Neural cell (in vitro differentiated cells): ENCODE measurements around the gene TM9SF2. TPM values are rescaled to one million over a fixed set of nuclear protein-coding genes. Genes with fewer than 3 reads are reported as not detected.

Source experiments
- H2AFZ ChIP-seq: fragments of 200-600, 300-800 bp; sonication (generic), shearing (Covaris generic); 2 replicates; pipeline ENCODE4 v1.6.0; 2014; ENCODE audit warnings: low read depth, mild to moderate bottlenecking, antibody characterized with exemption, low read length, moderate library complexity
- H3F3A ChIP-seq: fragments of 200-600 bp; shearing (Covaris generic); 2 replicates; pipeline ENCODE4 v1.6.1; 2016; ENCODE audit warnings: mild to moderate bottlenecking, moderate library complexity, mixed read lengths, antibody characterized with exemption, low read length; ENCODE audit not compliant: insufficient read depth, poor library complexity, severe bottlenecking
- H3K27ac ChIP-seq: fragments of 200-600, 300-800 bp; sonication (generic), shearing (Covaris generic); 2 replicates; pipeline ENCODE4 v1.5.1; 2014; ENCODE audit warnings: mild to moderate bottlenecking, low read length, moderate library complexity
- H3K27me3 ChIP-seq: fragments of 300-800, 200-600 bp; sonication (generic), shearing (Covaris generic); 2 replicates; pipeline ENCODE4 v1.6.0; 2014; ENCODE audit warnings: mild to moderate bottlenecking, low read depth, low read length, moderate library complexity; ENCODE audit not compliant: insufficient read depth
- H3K36me3 ChIP-seq: fragments of 300-800, 200-600 bp; sonication (generic), shearing (Covaris generic); 2 replicates; pipeline ENCODE4 v1.5.1; 2014; ENCODE audit warnings: mild to moderate bottlenecking, antibody characterized with exemption, low read length, moderate library complexity; ENCODE audit not compliant: insufficient read depth
- H3K4me2 ChIP-seq: fragments of 300-800, 200-600 bp; sonication (generic), shearing (Covaris generic); 2 replicates; pipeline ENCODE4 v1.6.0; 2014; ENCODE audit warnings: mild to moderate bottlenecking, low read length
- H3K4me3 ChIP-seq: fragments of 300-800, 200-600 bp; sonication (generic), shearing (Covaris generic); 2 replicates; pipeline ENCODE4 v1.5.1; 2014; ENCODE audit warnings: mild to moderate bottlenecking, low read length, moderate library complexity
- H3K79me2 ChIP-seq: fragments of 200-600 bp; shearing (Covaris generic); replicated peaks from 2 replicates; pipeline ENCODE4 v1.6.0; 2014; ENCODE audit warnings: mild to moderate bottlenecking, low read length, moderate library complexity; ENCODE audit not compliant: insufficient read depth
- H3K9ac ChIP-seq: fragments of 300-800, 200-600 bp; sonication (generic), shearing (Covaris generic); 2 replicates; pipeline ENCODE4 v1.6.1; 2016; ENCODE audit warnings: mild to moderate bottlenecking, low read length, mixed read lengths
- H3K9me2 ChIP-seq: fragments of 200-600 bp; shearing (Covaris generic); 2 replicates; pipeline ENCODE4 v1.6.1; 2016; ENCODE audit warnings: mild to moderate bottlenecking, low read length, mixed read lengths; ENCODE audit not compliant: insufficient read depth
- H3K9me3 ChIP-seq: fragments of 200-600, 300-800 bp; sonication (generic), shearing (Covaris generic); 2 replicates; pipeline ENCODE4 v1.6.1; 2016; ENCODE audit warnings: mild to moderate bottlenecking, mixed run types, low read length, moderate library complexity, mixed read lengths
- H4K20me1 ChIP-seq: fragments of 200-600 bp; shearing (Covaris generic); 2 replicates; pipeline ENCODE4 v1.6.1; 2016; ENCODE audit warnings: mild to moderate bottlenecking, mixed run types; ENCODE audit not compliant: insufficient read depth
- EP300 ChIP-seq: fragments of 450-650 bp; conservative IDR thresholded peaks from 2 replicates; pipeline ENCODE4 v1.6.1; 2014; ENCODE audit warnings: antibody characterized with exemption, mild to moderate bottlenecking, moderate library complexity; ENCODE audit not compliant: poor library complexity, severe bottlenecking
- EZH2 ChIP-seq: fragments of 200-600, 300-800 bp; shearing (Covaris generic), sonication (generic); IDR thresholded peaks from 2 replicates; pipeline ENCODE4 v1.6.1; 2014; ENCODE audit warnings: antibody characterized with exemption, low read length, borderline replicate concordance, mild to moderate bottlenecking; ENCODE audit not compliant: insufficient read depth, poor library complexity, severe bottlenecking
- MXI1 ChIP-seq: fragments of 450-650 bp; conservative IDR thresholded peaks from 2 replicates; pipeline ENCODE4 v1.6.1; 2014; ENCODE audit warnings: antibody characterized with exemption, mild to moderate bottlenecking; ENCODE audit not compliant: poor library complexity, severe bottlenecking
- POLR2AphosphoS5 ChIP-seq: IDR thresholded peaks from 2 replicates; pipeline ENCODE4 v1.6.1; 2012
- RAD21 ChIP-seq: fragments of 450-650 bp; conservative IDR thresholded peaks from 2 replicates; pipeline ENCODE4 v1.6.1; 2014; ENCODE audit warnings: antibody characterized with exemption, mild to moderate bottlenecking, moderate library complexity
- SMC3 ChIP-seq: fragments of 450-650 bp; conservative IDR thresholded peaks from 2 replicates; pipeline ENCODE4 v1.6.1; 2014; ENCODE audit warnings: antibody characterized with exemption, mild to moderate bottlenecking, moderate library complexity; ENCODE audit not compliant: poor library complexity
- TAF1 ChIP-seq: IDR thresholded peaks from 2 replicates; pipeline ENCODE4 v1.6.1; 2012; ENCODE audit warnings: low read depth
- polyA plus RNA-seq: library from polyadenylated mRNA; depleted of rRNA; stranded (reverse); fragments of >200 nt; gene quantifications from 2 replicates; pipeline ENCODE4 v1.2.3, GENCODE V29; 2014
- TF ChIP-seq, protein P1 (sequence below): IDR thresholded peaks from 2 replicates; pipeline ENCODE4 v1.6.1; 2012; ENCODE audit warnings: borderline replicate concordance
- TF ChIP-seq, protein P2 (sequence below): fragments of 450-650 bp; IDR thresholded peaks from 2 replicates; pipeline ENCODE4 v1.5.1; 2014; ENCODE audit warnings: antibody characterized with exemption, mild to moderate bottlenecking, moderate library complexity; ENCODE audit not compliant: poor library complexity, severe bottlenecking

The TM9SF2 gene
- polyA plus RNA-seq, 1 donor from 2014 or later: 128 TPM

GRCh38 chr13:99585609-99586008 lies 84.3 kb downstream of the TM9SF2 start:
- Histone ChIP-seq H3K9me3 (no peaks in the 10 kb centered on the region), H3F3A (no peaks in the 10 kb centered on the region), H3K36me3 (no peaks in the 10 kb centered on the region), H3K27ac (no peak overlapping the region), H3K79me2 (no peaks in the 10 kb centered on the region), H3K4me2 (no peak overlapping the region), H3K27me3 (no peaks in the 10 kb centered on the region), H2AFZ (no peak overlapping the region), H4K20me1 (no peaks in the 10 kb centered on the region), H3K4me3 (no peak overlapping the region), H3K9ac (no peak overlapping the region), H3K9me2 (no peaks in the 10 kb centered on the region)
- no peak for TF ChIP-seq RAD21
- TF ChIP-seq POLR2AphosphoS5: no peak
- TF ChIP-seq, protein P1, sequence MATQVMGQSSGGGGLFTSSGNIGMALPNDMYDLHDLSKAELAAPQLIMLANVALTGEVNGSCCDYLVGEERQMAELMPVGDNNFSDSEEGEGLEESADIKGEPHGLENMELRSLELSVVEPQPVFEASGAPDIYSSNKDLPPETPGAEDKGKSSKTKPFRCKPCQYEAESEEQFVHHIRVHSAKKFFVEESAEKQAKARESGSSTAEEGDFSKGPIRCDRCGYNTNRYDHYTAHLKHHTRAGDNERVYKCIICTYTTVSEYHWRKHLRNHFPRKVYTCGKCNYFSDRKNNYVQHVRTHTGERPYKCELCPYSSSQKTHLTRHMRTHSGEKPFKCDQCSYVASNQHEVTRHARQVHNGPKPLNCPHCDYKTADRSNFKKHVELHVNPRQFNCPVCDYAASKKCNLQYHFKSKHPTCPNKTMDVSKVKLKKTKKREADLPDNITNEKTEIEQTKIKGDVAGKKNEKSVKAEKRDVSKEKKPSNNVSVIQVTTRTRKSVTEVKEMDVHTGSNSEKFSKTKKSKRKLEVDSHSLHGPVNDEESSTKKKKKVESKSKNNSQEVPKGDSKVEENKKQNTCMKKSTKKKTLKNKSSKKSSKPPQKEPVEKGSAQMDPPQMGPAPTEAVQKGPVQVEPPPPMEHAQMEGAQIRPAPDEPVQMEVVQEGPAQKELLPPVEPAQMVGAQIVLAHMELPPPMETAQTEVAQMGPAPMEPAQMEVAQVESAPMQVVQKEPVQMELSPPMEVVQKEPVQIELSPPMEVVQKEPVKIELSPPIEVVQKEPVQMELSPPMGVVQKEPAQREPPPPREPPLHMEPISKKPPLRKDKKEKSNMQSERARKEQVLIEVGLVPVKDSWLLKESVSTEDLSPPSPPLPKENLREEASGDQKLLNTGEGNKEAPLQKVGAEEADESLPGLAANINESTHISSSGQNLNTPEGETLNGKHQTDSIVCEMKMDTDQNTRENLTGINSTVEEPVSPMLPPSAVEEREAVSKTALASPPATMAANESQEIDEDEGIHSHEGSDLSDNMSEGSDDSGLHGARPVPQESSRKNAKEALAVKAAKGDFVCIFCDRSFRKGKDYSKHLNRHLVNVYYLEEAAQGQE: no peak
- TF ChIP-seq EZH2: no peak
- no peak for TF ChIP-seq SMC3
- TF ChIP-seq TAF1: no peak

GRCh38 chr13:99587021-99587420 lies 85.7 kb downstream of the TM9SF2 start:
- H4K20me1 ChIP-seq: no peaks in the 10 kb centered on the region
- no peak overlapping the region for H3K4me3 ChIP-seq
- H3K9ac ChIP-seq: no peak overlapping the region
- H3K36me3 ChIP-seq: no peaks in the 10 kb centered on the region
- H3K9me2 ChIP-seq: no peaks in the 10 kb centered on the region
- H2AFZ ChIP-seq: no peak overlapping the region
- no peak overlapping the region for H3K27ac ChIP-seq
- H3K9me3 ChIP-seq: no peaks in the 10 kb centered on the region
- no peaks in the 10 kb centered on the region for H3K79me2 ChIP-seq
- TF ChIP-seq MXI1 (no peak), SMC3 (no peak)
- no peaks in the 10 kb centered on the region for H3F3A ChIP-seq
- no peaks in the 10 kb centered on the region for H3K27me3 ChIP-seq
- H3K4me2 ChIP-seq: no peak overlapping the region

- Histone ChIP-seq H3F3A (no peaks in the 10 kb centered on the region), H3K36me3 (no peaks in the 10 kb centered on the region), H3K9me2 (no peaks in the 10 kb centered on the region), H3K27me3 (no peaks in the 10 kb centered on the region), H4K20me1 (no peaks in the 10 kb centered on the region), H3K9me3 (no peaks in the 10 kb centered on the region), H2AFZ (no peak overlapping the region), H3K4me2 (no peak overlapping the region), H3K79me2 (no peaks in the 10 kb centered on the region), H3K9ac (no peak overlapping the region), H3K27ac (no peak overlapping the region), H3K4me3 (no peak overlapping the region)
- no peak for TF ChIP-seq SMC3
- TF ChIP-seq, protein P2, sequence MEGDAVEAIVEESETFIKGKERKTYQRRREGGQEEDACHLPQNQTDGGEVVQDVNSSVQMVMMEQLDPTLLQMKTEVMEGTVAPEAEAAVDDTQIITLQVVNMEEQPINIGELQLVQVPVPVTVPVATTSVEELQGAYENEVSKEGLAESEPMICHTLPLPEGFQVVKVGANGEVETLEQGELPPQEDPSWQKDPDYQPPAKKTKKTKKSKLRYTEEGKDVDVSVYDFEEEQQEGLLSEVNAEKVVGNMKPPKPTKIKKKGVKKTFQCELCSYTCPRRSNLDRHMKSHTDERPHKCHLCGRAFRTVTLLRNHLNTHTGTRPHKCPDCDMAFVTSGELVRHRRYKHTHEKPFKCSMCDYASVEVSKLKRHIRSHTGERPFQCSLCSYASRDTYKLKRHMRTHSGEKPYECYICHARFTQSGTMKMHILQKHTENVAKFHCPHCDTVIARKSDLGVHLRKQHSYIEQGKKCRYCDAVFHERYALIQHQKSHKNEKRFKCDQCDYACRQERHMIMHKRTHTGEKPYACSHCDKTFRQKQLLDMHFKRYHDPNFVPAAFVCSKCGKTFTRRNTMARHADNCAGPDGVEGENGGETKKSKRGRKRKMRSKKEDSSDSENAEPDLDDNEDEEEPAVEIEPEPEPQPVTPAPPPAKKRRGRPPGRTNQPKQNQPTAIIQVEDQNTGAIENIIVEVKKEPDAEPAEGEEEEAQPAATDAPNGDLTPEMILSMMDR: no peak
- no peak for TF ChIP-seq EP300
- no peak for TF ChIP-seq EZH2
- no peak for TF ChIP-seq TAF1
- TF ChIP-seq POLR2AphosphoS5: no peak
- no peak for TF ChIP-seq RAD21
- no peak for TF ChIP-seq MXI1
- TF ChIP-seq, protein P1: no peak
Measured at GRCh38 chr13:99587893-99588606, 86.8 kb downstream of the TM9SF2 start.
